Measurements from ENCODE around the gene APOL4.

Gene APOL4

DNA sequence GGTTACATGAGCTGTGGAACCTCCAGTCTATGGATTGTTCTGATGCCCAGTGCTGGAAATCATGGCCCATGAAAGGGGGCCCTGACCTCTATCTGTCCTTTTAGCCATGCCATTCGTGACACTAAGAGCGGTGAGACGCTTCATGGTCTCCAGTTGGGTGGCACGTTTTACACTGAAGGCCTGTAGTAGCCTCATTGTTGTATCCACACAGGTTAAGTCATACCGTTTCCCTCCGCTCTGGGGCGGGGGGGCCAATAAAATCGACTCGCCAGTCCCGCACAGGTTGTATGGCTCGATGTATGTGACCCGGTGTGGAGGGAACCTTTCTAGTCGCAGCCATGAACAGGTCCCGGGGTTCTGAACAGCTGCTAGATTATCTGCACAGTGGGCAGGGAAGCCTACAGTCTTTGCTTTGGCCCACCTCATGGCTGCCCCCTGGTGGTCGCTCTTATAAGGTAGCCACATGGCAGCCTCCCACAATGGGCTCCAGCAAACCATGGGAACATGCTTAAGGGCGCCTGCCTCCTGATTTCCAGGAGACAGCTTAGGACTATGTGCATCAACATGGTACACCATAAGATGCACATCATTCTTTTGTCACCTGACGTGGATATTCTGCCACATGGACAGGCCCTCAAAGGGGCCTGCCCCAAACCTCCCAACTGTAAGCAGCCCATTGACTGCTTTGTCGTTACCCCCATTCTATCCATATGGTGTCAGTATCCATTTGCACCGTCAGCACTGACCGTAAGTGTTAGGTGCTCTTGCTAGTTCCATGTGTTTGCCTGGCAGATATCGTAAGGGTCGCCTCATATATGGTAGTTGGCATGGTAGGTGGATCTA, 21.4 kb downstream of the APOL4 start:
- H3K4me3 ChIP-seq (replicated peaks; ENCODE audit: insufficient read depth, low read length), result no peak overlapping the region
- H3K27ac ChIP-seq (replicated peaks), result no peak overlapping the region
- DNase-seq (ENCODE audit: low read depth in 1 of 2, low spot score in 1 of 2), result peak; percentile 31 to 64
- no peaks in the 10 kb centered on the region for H3K27me3 ChIP-seq (ENCODE audit: insufficient read depth, poor library complexity, severe bottlenecking)
- TF ChIP-seq GABPA (IDR thresholded peaks at IDR 0.05; ENCODE audit: low read depth), result no peak
- TF ChIP-seq, protein P1, sequence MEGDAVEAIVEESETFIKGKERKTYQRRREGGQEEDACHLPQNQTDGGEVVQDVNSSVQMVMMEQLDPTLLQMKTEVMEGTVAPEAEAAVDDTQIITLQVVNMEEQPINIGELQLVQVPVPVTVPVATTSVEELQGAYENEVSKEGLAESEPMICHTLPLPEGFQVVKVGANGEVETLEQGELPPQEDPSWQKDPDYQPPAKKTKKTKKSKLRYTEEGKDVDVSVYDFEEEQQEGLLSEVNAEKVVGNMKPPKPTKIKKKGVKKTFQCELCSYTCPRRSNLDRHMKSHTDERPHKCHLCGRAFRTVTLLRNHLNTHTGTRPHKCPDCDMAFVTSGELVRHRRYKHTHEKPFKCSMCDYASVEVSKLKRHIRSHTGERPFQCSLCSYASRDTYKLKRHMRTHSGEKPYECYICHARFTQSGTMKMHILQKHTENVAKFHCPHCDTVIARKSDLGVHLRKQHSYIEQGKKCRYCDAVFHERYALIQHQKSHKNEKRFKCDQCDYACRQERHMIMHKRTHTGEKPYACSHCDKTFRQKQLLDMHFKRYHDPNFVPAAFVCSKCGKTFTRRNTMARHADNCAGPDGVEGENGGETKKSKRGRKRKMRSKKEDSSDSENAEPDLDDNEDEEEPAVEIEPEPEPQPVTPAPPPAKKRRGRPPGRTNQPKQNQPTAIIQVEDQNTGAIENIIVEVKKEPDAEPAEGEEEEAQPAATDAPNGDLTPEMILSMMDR (IDR thresholded peaks at IDR 0.05; ENCODE audit: insufficient read depth, low read length), result peak; percentile 65

- H3K27me3 ChIP-seq (ENCODE audit: insufficient read depth, poor library complexity, severe bottlenecking), result peaks cover 3% of the 10 kb centered on the region
- no peak overlapping the region for H3K27ac ChIP-seq (replicated peaks)
- DNase-seq (ENCODE audit: low read depth in 1 of 2, low spot score in 1 of 2), result no peak
- TF ChIP-seq, protein P1 (IDR thresholded peaks at IDR 0.05; ENCODE audit: insufficient read depth, low read length), result no peak
- no peak for TF ChIP-seq SPI1 (IDR thresholded peaks at IDR 0.05; ENCODE audit: borderline replicate concordance, low read depth)
- no peak for TF ChIP-seq REST (IDR thresholded peaks at IDR 0.05; ENCODE audit: insufficient replicate concordance, low read depth)
- no peak for TF ChIP-seq GABPA (IDR thresholded peaks at IDR 0.05; ENCODE audit: low read depth)
- no peak for TF ChIP-seq POLR2AphosphoS5 (IDR thresholded peaks at IDR 0.05; ENCODE audit: low read depth)
- H3K4me3 ChIP-seq (replicated peaks; ENCODE audit: insufficient read depth, low read length), result no peak overlapping the region
Measured at GRCh38 chr22:36177160-36177559, 24.4 kb downstream of the APOL4 start.

DNA sequence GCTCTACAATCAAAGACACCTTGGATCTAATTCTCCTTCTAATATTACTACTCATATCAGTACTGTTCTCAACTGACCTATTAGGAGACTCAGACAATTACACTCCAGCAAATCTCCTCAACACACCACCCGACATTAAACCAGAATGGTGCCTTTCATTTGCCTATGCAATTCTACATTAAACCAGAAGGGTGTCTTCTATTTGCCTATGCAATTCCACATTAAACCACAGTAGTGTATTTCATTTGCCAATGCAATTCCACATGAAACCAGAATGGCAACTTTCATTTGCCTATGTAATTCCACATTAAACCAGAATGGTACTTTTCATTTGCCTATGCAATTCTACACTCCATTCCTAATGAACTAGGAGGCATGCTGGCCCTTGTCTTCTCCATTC, 25.7 kb downstream of the APOL4 start:
- no peak for TF ChIP-seq GABPA (IDR thresholded peaks at IDR 0.05; ENCODE audit: low read depth)
- TF ChIP-seq, protein P1 (IDR thresholded peaks at IDR 0.05; ENCODE audit: insufficient read depth, low read length), result no peak
- Histone ChIP-seq H3K27me3 (ENCODE audit: insufficient read depth, poor library complexity, severe bottlenecking) (peaks cover 3% of the 10 kb centered on the region), H3K4me3 (replicated peaks; ENCODE audit: insufficient read depth, low read length) (no peak overlapping the region), H3K27ac (replicated peaks) (no peak overlapping the region)
- DNase-seq (ENCODE audit: low read depth in 1 of 2, low spot score in 1 of 2), result no peak

DNA sequence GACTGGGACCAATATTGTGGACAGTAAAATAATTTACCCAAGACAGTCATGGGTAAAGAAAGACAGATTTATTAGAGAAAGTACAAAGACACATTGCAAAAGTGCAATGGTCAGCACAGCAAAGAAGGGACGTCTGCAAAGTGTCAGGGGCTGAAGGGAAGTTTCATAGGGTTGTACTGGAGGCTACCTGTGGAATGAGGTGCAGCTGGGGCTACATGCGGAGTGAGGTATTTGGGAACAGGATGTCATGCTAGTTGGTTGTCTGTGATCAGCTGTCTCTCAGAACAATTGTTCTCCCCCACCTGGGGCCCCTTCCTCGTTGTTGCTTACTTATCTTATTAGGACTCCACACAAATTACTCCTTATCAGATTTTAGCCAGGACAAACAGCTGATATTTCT, 29.7 kb downstream of the APOL4 start:
- Histone ChIP-seq H3K27ac (replicated peaks) (no peak overlapping the region), H3K27me3 (ENCODE audit: insufficient read depth, poor library complexity, severe bottlenecking) (peaks cover 3% of the 10 kb centered on the region), H3K4me3 (replicated peaks; ENCODE audit: insufficient read depth, low read length) (no peak overlapping the region)
- no peak for DNase-seq (ENCODE audit: low read depth in 1 of 2, low spot score in 1 of 2)
- TF ChIP-seq, protein P1 (IDR thresholded peaks at IDR 0.05; ENCODE audit: insufficient read depth, low read length), result no peak
- no peak for TF ChIP-seq SPI1 (IDR thresholded peaks at IDR 0.05; ENCODE audit: borderline replicate concordance, low read depth)
- TF ChIP-seq REST (IDR thresholded peaks at IDR 0.05; ENCODE audit: insufficient replicate concordance, low read depth), result no peak
- TF ChIP-seq POLR2AphosphoS5 (IDR thresholded peaks at IDR 0.05; ENCODE audit: low read depth), result no peak
- TF ChIP-seq GABPA (IDR thresholded peaks at IDR 0.05; ENCODE audit: low read depth), result no peak

Data from HL-60 (cell line).